K562 (cell line): ENCODE results near the gene ZNF213. TPM values are rescaled to one million over a fixed set of nuclear protein-coding genes. Genes with fewer than 3 reads are reported as not detected.

Experiments used
- CBX8 ChIP-seq: fragments of 200-600 bp; sonication (generic); IDR thresholded peaks from 2 replicates; pipeline ENCODE4 v1.6.1; 2012; ENCODE audit warnings: borderline replicate concordance, mixed run types, low read depth, mild to moderate bottlenecking, moderate library complexity, mixed read lengths, low read length, control low read depth, inconsistent platforms; ENCODE audit not compliant: poor library complexity, severe bottlenecking; ENCODE audit errors: extremely low read depth
- GTF2A2 ChIP-seq: IDR thresholded peaks from 2 replicates; pipeline ENCODE4 v1.6.1; 2016; ENCODE audit warnings: mild to moderate bottlenecking, missing genetic modification characterization, missing compliant biosample characterization
- HEY1 ChIP-seq: fragments of 250-450 bp; sonication (Bioruptor Pico); IDR thresholded peaks from 2 replicates; pipeline ENCODE4 v1.5.0; 2020; ENCODE audit warnings: mild to moderate bottlenecking, moderate library complexity, borderline replicate concordance
- THAP7 ChIP-seq: fragments of 250-450 bp; sonication (Bioruptor Pico); IDR thresholded peaks from 2 replicates; pipeline ENCODE4 v1.5.0; 2021
- TRIM24 ChIP-seq, 2 experiments: fragments of 450-650 bp; IDR thresholded peaks; 2 replicates each; pipeline ENCODE4 v1.6.1; 2016
- ZBTB40 ChIP-seq, 2 experiments: fragments of 450-650 bp in 1 of 2; sonication (generic) in 1 of 2; formaldehyde crosslinking in 1 of 2; IDR thresholded peaks; 2 replicates each; pipeline versions ENCODE4 v1.7.1 to v1.9.0; 2016 to 2022; ENCODE audit warnings: inconsistent platforms in 1 of 2, mild to moderate bottlenecking in 1 of 2, missing genetic modification reagents in 1 of 2
- ZHX1 ChIP-seq: fragments of 150-350 bp; conservative IDR thresholded peaks from 2 replicates; pipeline ENCODE4 v1.6.1; 2014; ENCODE audit warnings: low read length
- ZNF511 ChIP-seq: sonication (generic); formaldehyde crosslinking; IDR thresholded peaks from 2 replicates; pipeline ENCODE4 v1.8.0; 2022; ENCODE audit warnings: mild to moderate bottlenecking, missing genetic modification reagents
- ZNF512 ChIP-seq: IDR thresholded peaks from 2 replicates; pipeline ENCODE4 v1.6.1; 2016; ENCODE audit warnings: missing genetic modification characterization, missing compliant biosample characterization
- ZNF589 ChIP-seq: fragments of 200-800 bp; sonication (Bioruptor generic); IDR thresholded peaks from 2 replicates; pipeline ENCODE4 v1.6.1; 2016; ENCODE audit warnings: low read depth, missing genetic modification characterization, missing compliant biosample characterization
- ZNF696 ChIP-seq: fragments of 250-450 bp; sonication (Bioruptor Pico); conservative IDR thresholded peaks from 2 replicates; pipeline ENCODE4 v1.4.0; 2020; ENCODE audit warnings: mild to moderate bottlenecking, moderate library complexity
- ZNF699 ChIP-seq: fragments of 250-450 bp; sonication (Bioruptor Pico); IDR thresholded peaks from 2 replicates; pipeline ENCODE4 v1.8.0; 2021; ENCODE audit warnings: mild to moderate bottlenecking, moderate library complexity; ENCODE audit not compliant: insufficient replicate concordance
- polyA plus RNA-seq, 8 experiments: library from polyadenylated mRNA; depleted of rRNA in 4 of 8; stranded (reverse) in 5 of 8; unstranded in 3 of 8; fragments of >200 nt; fragmentation: Nextera tagmentation in 2 of 8; fragmentation: Illumina TruSeq in 1 of 8; extraction: Ambion mirVana in 2 of 8; extraction: Trizol in 1 of 8; gene quantifications; 2 replicates each; pipeline versions ENCODE4 v1.2.1 to v1.2.3, GENCODE V29; 2011 to 2014; ENCODE audit warnings: inconsistent platforms in 1 of 8, missing spikeins in 1 of 8
- total RNA-seq, 7 experiments: library from RNA; depleted of rRNA in 6 of 7; stranded (reverse); fragments of >200 nt in 6 of 7; fragmentation: Illumina TruSeq in 2 of 7; extraction: Trizol in 2 of 7; gene quantifications; 2 replicates each; pipeline versions ENCODE4 v1.2.1 to v1.2.3, GENCODE V29; 2011 to 2021; ENCODE audit warnings: low replicate concordance in 1 of 7

Gene ZNF213
- total and polyA plus RNA-seq, 9 of the 15 experiments (the other 6 are each of a cell fraction or from before 2014, with no cell fraction given) = 0.49 to 10.0 (median 1.8) TPM

- TF ChIP-seq ZBTB40 (IDR thresholded peaks at IDR 0.05) (no peak), ZBTB40 (CRISPR knock-in tag; IDR thresholded peaks at IDR 0.05) (no peak), CBX8 (no peak), ZNF511 (CRISPR knock-in tag) (no peak), ZNF589 (CRISPR knock-in tag) (no peak), TRIM24 (IDR thresholded peaks at IDR 0.05) (no peak; a peak in 1 of 4 replicates), ZNF696 (CRISPR knock-in tag) (no peak), ZHX1 (no peak), ZNF512 (tag) (no peak), THAP7 (CRISPR knock-in tag) (no peak), HEY1 (CRISPR knock-in tag) (peak; percentile 85; the same call in 1 of the 2 replicates), GTF2A2 (no peak), ZNF699 (no peak)
Measured at GRCh38 chr16:3152991-3153368, 18.2 kb downstream of the ZNF213 start (continued).
